DND-41 (cell line): ENCODE measurements around the gene ADGRB3.

Source experiments
- ATAC-seq: fragments of 200-7000 bp; cut with Tn5 transposase; 3 replicates; pipeline ENCODE4 v1.9.1; 2021; ENCODE audit warnings: low read depth; ENCODE audit not compliant: insufficient read depth
- DNase-seq: peaks from one replicate; pipeline ENCODE4 v3.0.0-alpha.2; 2020
- H2AFZ ChIP-seq: 2 replicates; pipeline ENCODE4 v1.6.0; 2012; ENCODE audit warnings: low read depth, low read length
- H3K27ac ChIP-seq: 2 replicates; pipeline ENCODE4 v1.5.1; 2012; ENCODE audit warnings: low read length, inconsistent platforms
- H3K27me3 ChIP-seq: fragments of 200-600 bp; sonication (generic); 2 replicates; pipeline ENCODE4 v1.6.0; 2012; ENCODE audit warnings: low read length, mild to moderate bottlenecking, inconsistent platforms; ENCODE audit not compliant: insufficient read depth, poor library complexity
- H3K36me3 ChIP-seq: 2 replicates; pipeline ENCODE4 v1.5.1; 2012; ENCODE audit warnings: low read length, inconsistent platforms; ENCODE audit not compliant: insufficient read depth
- H3K4me1 ChIP-seq: 2 replicates; pipeline ENCODE4 v1.5.1; 2012; ENCODE audit warnings: mild to moderate bottlenecking, low read length; ENCODE audit not compliant: insufficient read depth
- H3K4me2 ChIP-seq: 2 replicates; pipeline ENCODE4 v1.6.0; 2012; ENCODE audit warnings: mild to moderate bottlenecking, moderate library complexity, low read length, inconsistent platforms; ENCODE audit not compliant: insufficient read depth
- H3K4me3 ChIP-seq, 2 experiments: fragments of 200-600 bp in 1 of 2; shearing (Covaris generic) in 1 of 2; 2 replicates each; pipeline ENCODE4 v1.5.1; 2012 to 2016; ENCODE audit warnings: inconsistent platforms in 2 of 2, low read length in 2 of 2, mild to moderate bottlenecking in 2 of 2, low read depth in 1 of 2, moderate library complexity in 1 of 2
- H3K79me2 ChIP-seq: 2 replicates; pipeline ENCODE4 v1.6.0; 2012; ENCODE audit warnings: low read length, inconsistent platforms; ENCODE audit not compliant: insufficient read depth
- H3K9ac ChIP-seq: 2 replicates; pipeline ENCODE4 v1.6.0; 2012; ENCODE audit warnings: low read depth, mild to moderate bottlenecking, inconsistent platforms, low read length, moderate library complexity
- H3K9me3 ChIP-seq: 2 replicates; pipeline ENCODE4 v1.5.1; 2012; ENCODE audit warnings: low read length, moderate library complexity, mild to moderate bottlenecking, inconsistent platforms; ENCODE audit not compliant: insufficient read depth, severe bottlenecking
- H4K20me1 ChIP-seq: 2 replicates; pipeline ENCODE4 v1.6.0; 2012; ENCODE audit warnings: low read length; ENCODE audit not compliant: insufficient read depth
- CTCF ChIP-seq: IDR thresholded peaks from 2 replicates; pipeline ENCODE4 v1.5.1; 2012; ENCODE audit warnings: borderline replicate concordance, low read length, moderate library complexity, mild to moderate bottlenecking; ENCODE audit not compliant: poor library complexity, severe bottlenecking; ENCODE audit errors: extremely low read depth
- EZH2 ChIP-seq: IDR thresholded peaks from 3 replicates; pipeline ENCODE4 v1.6.1; 2012; ENCODE audit warnings: borderline replicate concordance, low read depth, mild to moderate bottlenecking, moderate library complexity, low read length, inconsistent platforms; ENCODE audit not compliant: severe bottlenecking

ADGRB3 gene

GRCh38 chr6:69232911-69233448 lies 597.9 kb downstream of the ADGRB3 start:
- Histone ChIP-seq H3K4me3 (no peak overlapping the region), H2AFZ (no peak overlapping the region), H3K79me2 (no peaks in the 10 kb centered on the region), H3K27ac (no peak overlapping the region), H3K4me2 (no peak overlapping the region), H4K20me1 (no peaks in the 10 kb centered on the region), H3K27me3 (no peaks in the 10 kb centered on the region), H3K9me3 (no peaks in the 10 kb centered on the region), H3K4me1 (no peaks in the 10 kb centered on the region), H3K36me3 (no peaks in the 10 kb centered on the region), H3K9ac (no peak overlapping the region)
- no peak for TF ChIP-seq EZH2
- TF ChIP-seq CTCF = no peak
- DNase-seq (peak; percentile 44), ATAC-seq (peak; percentile 63)

- DNase-seq = no peak
- H2AFZ ChIP-seq = no peak overlapping the region
- H3K9ac ChIP-seq = no peak overlapping the region
- H3K27ac ChIP-seq = no peak overlapping the region
- H3K4me3 ChIP-seq = no peak overlapping the region
- ATAC-seq = no peak
- no peaks in the 10 kb centered on the region for H3K36me3 ChIP-seq
- no peak overlapping the region for H3K4me2 ChIP-seq
- H3K9me3 ChIP-seq = no peaks in the 10 kb centered on the region
- no peaks in the 10 kb centered on the region for H3K4me1 ChIP-seq
- H4K20me1 ChIP-seq = no peaks in the 10 kb centered on the region
- H3K27me3 ChIP-seq = no peaks in the 10 kb centered on the region
- no peaks in the 10 kb centered on the region for H3K79me2 ChIP-seq
- TF ChIP-seq EZH2 (no peak), CTCF (no peak)
These were observed 603.0 kb downstream of the ADGRB3 start for GRCh38 chr6:69238067-69238466.

- Histone ChIP-seq H3K4me2 (no peak overlapping the region), H2AFZ (no peak overlapping the region), H4K20me1 (no peaks in the 10 kb centered on the region), H3K79me2 (no peaks in the 10 kb centered on the region), H3K4me3 (no peak overlapping the region), H3K27ac (no peak overlapping the region), H3K36me3 (no peaks in the 10 kb centered on the region), H3K9ac (no peak overlapping the region), H3K9me3 (no peaks in the 10 kb centered on the region), H3K4me1 (no peaks in the 10 kb centered on the region), H3K27me3 (no peaks in the 10 kb centered on the region)
- ATAC-seq (no peak), DNase-seq (no peak)
- TF ChIP-seq EZH2 (no peak), CTCF (no peak)
These were observed 611.9 kb downstream of the ADGRB3 start for GRCh38 chr6:69246983-69247382.

- Histone ChIP-seq H2AFZ (no peak overlapping the region), H4K20me1 (no peaks in the 10 kb centered on the region), H3K4me2 (no peak overlapping the region), H3K9me3 (no peaks in the 10 kb centered on the region), H3K27me3 (no peaks in the 10 kb centered on the region), H3K9ac (no peak overlapping the region), H3K4me1 (no peaks in the 10 kb centered on the region), H3K27ac (no peak overlapping the region), H3K36me3 (no peaks in the 10 kb centered on the region), H3K4me3 (no peak overlapping the region), H3K79me2 (no peaks in the 10 kb centered on the region)
- ATAC-seq = no peak
- TF ChIP-seq EZH2 (no peak), CTCF (no peak)
- DNase-seq = no peak
These were observed 625.9 kb downstream of the ADGRB3 start for GRCh38 chr6:69261010-69261409.
